ENCODE data around the gene LGALS14. TPM values are rescaled to one million over a fixed set of nuclear protein-coding genes. Genes with fewer than 3 reads are reported as not detected.
A peak's percentile ranks its signal among the peaks of the same experiment; 100 is the strongest.

The LGALS14 gene
- total and polyA plus RNA-seq, 10 of the 15 experiments (the other 5 are each of a cell fraction or from before 2014, with no cell fraction given) = 5.1 to 34.6 (median 7.3) TPM

DNA sequence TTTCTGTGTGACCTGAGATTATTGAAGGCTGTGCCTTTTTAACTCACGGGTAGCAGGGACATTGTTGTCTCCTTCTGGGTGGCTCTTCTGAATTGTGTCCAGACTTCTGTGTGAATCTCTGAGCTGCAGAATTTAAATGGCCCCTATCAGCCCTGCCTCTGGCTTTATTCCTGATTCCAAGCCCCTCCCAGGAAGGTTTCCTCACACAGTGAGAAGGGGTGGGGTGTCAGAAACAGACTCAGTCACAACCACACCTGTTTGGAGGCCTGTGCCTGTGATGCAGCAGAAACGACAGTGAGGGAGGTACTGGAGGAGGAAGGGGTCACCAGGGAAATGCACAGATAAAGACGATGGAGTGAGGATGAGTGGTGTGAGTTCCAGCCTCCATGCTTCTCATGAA lies 33.6 kb downstream of the LGALS14 start, which contains the start of gene CLC:
TSS of gene CLC (minus strand) at position 139 of the 400 bp plus-strand sequence. CDS start at position 62, 77 bp downstream.
- no peak within 1 kb of the TSS for H3K27ac ChIP-seq (ENCODE audit: control insufficient read depth, insufficient read depth)
- intact Hi-C loops (cut with micrococcal nuclease; ENCODE audit: unreplicated experiment) (no loop called here), in situ Hi-C loops (cut with MboI) (no loop called here)
- H2AFZ ChIP-seq (ENCODE audit: control insufficient read depth, low read depth, low read length) = no peak within 1 kb of the TSS; the same call in 1 of the 2 replicates
- H3K4me2 ChIP-seq (ENCODE audit: control insufficient read depth, insufficient read depth) = no peak within 1 kb of the TSS
- RAD21 ChIA-PET (ENCODE audit: unreplicated experiment) = no interaction called here
- ATAC-seq = no peak
- 35% methylated on average over 3 of the region's 3 CpGs for WGBS (ENCODE audit: insufficient coverage, insufficient replicate concordance, low lambda C conversion rate, missing lambda C conversion rate)
- no peak for DNase-seq (ENCODE audit: low read depth, low spot score)
- SMC1A ChIA-PET (ENCODE audit: uncharacterized antibody, unreplicated experiment) = no interaction called here
- H3K79me2 ChIP-seq (ENCODE audit: control insufficient read depth, insufficient read depth, low read length) = no peaks in the 10 kb centered on the region
- H3K4me3 ChIP-seq = no peak within 1 kb of the TSS
- H3K9ac ChIP-seq (ENCODE audit: control insufficient read depth, insufficient read depth, low read length) = no peak within 1 kb of the TSS
- no peaks in the 10 kb centered on the region; the same call in 2 of the 3 replicates for H3K9me3 ChIP-seq (replicated peaks; ENCODE audit: control insufficient read depth, insufficient read depth, low read length)
- no peak for FAIRE-seq
- H3K4me1 ChIP-seq (ENCODE audit: control insufficient read depth, insufficient read depth, low read length) = peaks cover 14% of the 10 kb centered on the region
- no peaks in the 10 kb centered on the region for H3K27me3 ChIP-seq (replicated peaks in 1 of 2; ENCODE audit: control insufficient read depth in 2 of 2, insufficient read depth in 2 of 2, low read length in 1 of 2)
- POLR2A ChIA-PET = no interaction called here
- CTCF ChIA-PET = no interaction called here
- no peaks in the 10 kb centered on the region for H4K20me1 ChIP-seq (ENCODE audit: control insufficient read depth, insufficient read depth)
- H3K36me3 ChIP-seq (ENCODE audit: control insufficient read depth in 2 of 2, insufficient read depth in 2 of 2, low read length in 1 of 2) = no peaks in the 10 kb centered on the region
- no peak for TF ChIP-seq SIX5 (IDR thresholded peaks at IDR 0.05; ENCODE audit: low read depth, low read length, severe bottlenecking)
- TF ChIP-seq FOS (IDR thresholded peaks at IDR 0.05; ENCODE audit: borderline replicate concordance, extremely low read depth, insufficient read length) = no peak
- TF ChIP-seq POU2F2 (IDR thresholded peaks at IDR 0.05; ENCODE audit: borderline replicate concordance, low read depth, low read length) = no peak
- TF ChIP-seq RFX5 (IDR thresholded peaks at IDR 0.05; ENCODE audit: low read depth, low read length) = no peak
- no peak for TF ChIP-seq CHD4 (IDR thresholded peaks at IDR 0.05)
- TF ChIP-seq KLF5 (IDR thresholded peaks at IDR 0.05; ENCODE audit: partially characterized antibody) = no peak
- no peak for TF ChIP-seq ETV6 (conservative IDR thresholded peaks at IDR 0.05 in 1 of 2, IDR thresholded peaks at IDR 0.05 in 1 of 2; ENCODE audit: borderline replicate concordance in 1 of 2, low read depth in 1 of 2)
- no TSS peak for BruUV-seq (replicated peaks)

DNA sequence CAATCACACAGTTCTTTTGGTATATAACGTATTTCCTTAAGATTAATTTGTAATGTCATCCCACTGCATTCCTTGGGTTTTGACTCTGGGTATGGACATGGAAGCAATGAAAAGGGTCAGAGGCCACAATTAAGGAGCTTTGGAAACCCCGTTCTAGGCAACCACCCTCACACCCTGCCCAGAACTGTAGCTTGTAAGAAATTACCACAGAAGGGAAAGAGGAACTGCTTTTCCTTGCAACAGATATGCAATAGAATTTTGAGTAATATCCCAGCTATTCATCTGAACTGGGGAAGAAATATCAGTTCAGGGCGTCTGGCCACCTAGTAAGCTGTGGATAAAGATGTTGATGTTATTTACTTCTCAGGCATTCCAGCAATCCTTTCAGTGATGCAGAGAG lies 34.5 kb downstream of the LGALS14 start:
- FAIRE-seq = no peak
- DNase-seq (ENCODE audit: low read depth, low spot score) = no peak
- Histone ChIP-seq H3K27me3 (replicated peaks in 1 of 2; ENCODE audit: control insufficient read depth in 2 of 2, insufficient read depth in 2 of 2, low read length in 1 of 2) (no peaks in the 10 kb centered on the region), H3K27ac (ENCODE audit: control insufficient read depth, insufficient read depth) (no peak overlapping the region), H4K20me1 (ENCODE audit: control insufficient read depth, insufficient read depth) (no peaks in the 10 kb centered on the region), H3K9ac (ENCODE audit: control insufficient read depth, insufficient read depth, low read length) (no peak overlapping the region), H3K79me2 (ENCODE audit: control insufficient read depth, insufficient read depth, low read length) (no peaks in the 10 kb centered on the region), H3K4me1 (ENCODE audit: control insufficient read depth, insufficient read depth, low read length) (peaks cover 14% of the 10 kb centered on the region), H2AFZ (ENCODE audit: control insufficient read depth, low read depth, low read length) (no peak overlapping the region), H3K4me3 (no peak overlapping the region), H3K4me2 (ENCODE audit: control insufficient read depth, insufficient read depth) (no peak overlapping the region), H3K9me3 (replicated peaks; ENCODE audit: control insufficient read depth, insufficient read depth, low read length) (no peaks in the 10 kb centered on the region; the same call in 2 of the 3 replicates), H3K36me3 (ENCODE audit: control insufficient read depth in 2 of 2, insufficient read depth in 2 of 2, low read length in 1 of 2) (no peaks in the 10 kb centered on the region)
- peak; percentile 80 for TF ChIP-seq SPI1 (IDR thresholded peaks at IDR 0.05; ENCODE audit: borderline replicate concordance, insufficient read depth, low read depth, low read length)
- peak; percentile 47 for TF ChIP-seq IKZF1 (conservative IDR thresholded peaks at IDR 0.05)
- TF ChIP-seq PKNOX1 (IDR thresholded peaks at IDR 0.05) = no peak
- 0% methylated on average over 3 of the region's 3 CpGs for WGBS (ENCODE audit: insufficient coverage, insufficient replicate concordance, low lambda C conversion rate, missing lambda C conversion rate)
- intact Hi-C loops (cut with micrococcal nuclease; ENCODE audit: unreplicated experiment) (no loop called here), in situ Hi-C loops (cut with MboI) (no loop called here)
- RAD21 ChIA-PET (ENCODE audit: unreplicated experiment) = interaction anchor here (0.9 kb wide), 1 partner anchor 38 kb away, joined by 5 read pairs; no protein-coding TSS in a partner anchor
- no peak for ATAC-seq
- CTCF ChIA-PET = no interaction called here
- SMC1A ChIA-PET (ENCODE audit: uncharacterized antibody, unreplicated experiment) = no interaction called here
- POLR2A ChIA-PET = no interaction called here
- BruUV-seq (replicated peaks) = no TSS peak

All from GM12878 (cell line).